ENCODE measurements around the gene PLCL1. TPM values are rescaled to one million over a fixed set of nuclear protein-coding genes. Genes with fewer than 3 reads are reported as not detected.

Gene PLCL1
- total RNA-seq, 6 donors from 2014 or later: 5.3 to 17.0 (median 8.1) TPM

- peaks cover 0 to 1% (median 0%) of the 10 kb centered on the region in 4 donors for H3K27me3 ChIP-seq
- no peak for DNase-seq
- TF ChIP-seq POLR2A (IDR thresholded peaks at IDR 0.05) (no peak), CTCF (IDR thresholded peaks at IDR 0.05) (peak; percentile 52 to 75 (median 70)), EP300 (IDR thresholded peaks at IDR 0.05) (no peak), POLR2AphosphoS5 (IDR thresholded peaks at IDR 0.05) (no peak)
- no peaks in the 10 kb centered on the region for H3K9me3 ChIP-seq
- no peak overlapping the region for H3K4me3 ChIP-seq
- WGBS, 2 donors: 25 to 28% methylated on average over 4 of the region's 4 CpGs
- H3K27ac ChIP-seq: no peak overlapping the region
- no peak for ATAC-seq (ENCODE audit: low FRiP score in 2 of 2)
- H3K4me1 ChIP-seq: no peaks in the 10 kb centered on the region
- no peaks in the 10 kb centered on the region for H3K36me3 ChIP-seq
These were observed 26.5 kb upstream of the PLCL1 start for GRCh38 chr2:197777823-197778407.

GRCh38 chr2:197779261-197779660, 25.1 kb upstream of the PLCL1 start:
- H3K4me3 ChIP-seq: no peak overlapping the region
- DNase-seq: no peak
- H3K9me3 ChIP-seq: no peaks in the 10 kb centered on the region
- no peaks in the 10 kb centered on the region for H3K36me3 ChIP-seq
- ATAC-seq (ENCODE audit: low FRiP score in 2 of 2): no peak
- TF ChIP-seq POLR2A (IDR thresholded peaks at IDR 0.05): no peak
- TF ChIP-seq EP300 (IDR thresholded peaks at IDR 0.05): no peak
- TF ChIP-seq CTCF (IDR thresholded peaks at IDR 0.05): no peak
- TF ChIP-seq POLR2AphosphoS5 (IDR thresholded peaks at IDR 0.05): no peak
- H3K4me1 ChIP-seq: no peaks in the 10 kb centered on the region
- H3K27ac ChIP-seq: no peak overlapping the region
- H3K27me3 ChIP-seq: peaks cover 0 to 1% (median 0%) of the 10 kb centered on the region in 4 donors

GRCh38 chr2:197782126-197782525, 22.3 kb upstream of the PLCL1 start:
- TF ChIP-seq EP300 (IDR thresholded peaks at IDR 0.05) (no peak), POLR2A (IDR thresholded peaks at IDR 0.05) (no peak), CTCF (IDR thresholded peaks at IDR 0.05) (no peak), POLR2AphosphoS5 (IDR thresholded peaks at IDR 0.05) (no peak)
- H3K27me3 ChIP-seq: peaks cover 0 to 12% (median 6%) of the 10 kb centered on the region in 4 donors
- no peak overlapping the region for H3K27ac ChIP-seq
- peaks cover 6 to 14% (median 10%) of the 10 kb centered on the region in 4 donors for H3K4me1 ChIP-seq
- no peaks in the 10 kb centered on the region for H3K36me3 ChIP-seq
- H3K4me3 ChIP-seq: no peak overlapping the region
- ATAC-seq (ENCODE audit: low FRiP score in 2 of 2): no peak
- WGBS, 2 donors: 11 to 23% methylated on average over 1 of the region's 1 CpG
- DNase-seq: no peak
- H3K9me3 ChIP-seq: no peaks in the 10 kb centered on the region

- 88 to 92% methylated on average over 49 to 67 of the region's 80 CpGs for WGBS, 2 donors
- H3K4me1 ChIP-seq: peaks cover 6 to 14% (median 10%) of the 10 kb centered on the region in 4 donors
- H3K9me3 ChIP-seq: no peaks in the 10 kb centered on the region
- peak within 1 kb of the TSS; percentile 23 to 53 (median 46) for H3K4me3 ChIP-seq
- TF ChIP-seq EP300 (IDR thresholded peaks at IDR 0.05) (no peak), POLR2A (IDR thresholded peaks at IDR 0.05) (no peak), CTCF (IDR thresholded peaks at IDR 0.05) (no peak), POLR2AphosphoS5 (IDR thresholded peaks at IDR 0.05) (no peak)
- H3K27me3 ChIP-seq: peaks cover 0 to 12% (median 7%) of the 10 kb centered on the region in 4 donors
- H3K36me3 ChIP-seq: no peaks in the 10 kb centered on the region
- ATAC-seq (ENCODE audit: low FRiP score in 2 of 2) (peak in 1 of 2 donors; percentile 37), DNase-seq (peak in 1 of 2 donors; percentile 80)
- no peak within 1 kb of the TSS for H3K27ac ChIP-seq
These were observed 19.1 kb upstream of the PLCL1 start, which contains the start of gene BOLL for GRCh38 chr2:197784956-197785941. TSS of gene BOLL (minus strand) at chr2:197785319. CDS start at chr2:197781850, 3,469 bp downstream.
